Epidermal melanocyte (primary cell): ENCODE measurements around the gene ZBTB24.

ENCODE experiments used
- DNase-seq: peaks from one replicate; pipeline ENCODE4 v3.0.0; 2011; ENCODE audit warnings: low spot score; ENCODE audit not compliant: insufficient read length

The ZBTB24 gene

DNA sequence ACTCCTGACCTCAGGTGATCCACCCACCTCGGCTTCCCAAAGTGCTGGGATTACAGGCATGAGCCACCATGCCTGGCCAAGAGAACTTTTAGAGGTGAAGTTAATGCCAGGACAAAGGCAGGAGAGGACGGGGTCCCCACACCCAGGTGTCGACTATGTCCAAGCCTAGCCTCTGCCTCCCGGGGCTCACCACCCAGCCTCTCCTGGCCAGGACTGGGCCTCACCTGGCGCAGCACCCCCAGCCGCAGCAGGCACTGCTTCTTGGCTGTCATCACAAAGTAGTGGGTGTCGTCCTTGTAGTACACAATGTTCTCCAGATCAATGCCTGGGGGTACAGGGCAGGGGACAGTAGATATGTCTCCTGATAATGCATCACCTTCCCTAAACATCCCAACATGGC is 31.6 kb downstream of the ZBTB24 start:
- DNase-seq = no peak

- no peak for DNase-seq
Observed at GRCh38 chr6:109450801-109451200, 32.2 kb downstream of the ZBTB24 start.

DNA sequence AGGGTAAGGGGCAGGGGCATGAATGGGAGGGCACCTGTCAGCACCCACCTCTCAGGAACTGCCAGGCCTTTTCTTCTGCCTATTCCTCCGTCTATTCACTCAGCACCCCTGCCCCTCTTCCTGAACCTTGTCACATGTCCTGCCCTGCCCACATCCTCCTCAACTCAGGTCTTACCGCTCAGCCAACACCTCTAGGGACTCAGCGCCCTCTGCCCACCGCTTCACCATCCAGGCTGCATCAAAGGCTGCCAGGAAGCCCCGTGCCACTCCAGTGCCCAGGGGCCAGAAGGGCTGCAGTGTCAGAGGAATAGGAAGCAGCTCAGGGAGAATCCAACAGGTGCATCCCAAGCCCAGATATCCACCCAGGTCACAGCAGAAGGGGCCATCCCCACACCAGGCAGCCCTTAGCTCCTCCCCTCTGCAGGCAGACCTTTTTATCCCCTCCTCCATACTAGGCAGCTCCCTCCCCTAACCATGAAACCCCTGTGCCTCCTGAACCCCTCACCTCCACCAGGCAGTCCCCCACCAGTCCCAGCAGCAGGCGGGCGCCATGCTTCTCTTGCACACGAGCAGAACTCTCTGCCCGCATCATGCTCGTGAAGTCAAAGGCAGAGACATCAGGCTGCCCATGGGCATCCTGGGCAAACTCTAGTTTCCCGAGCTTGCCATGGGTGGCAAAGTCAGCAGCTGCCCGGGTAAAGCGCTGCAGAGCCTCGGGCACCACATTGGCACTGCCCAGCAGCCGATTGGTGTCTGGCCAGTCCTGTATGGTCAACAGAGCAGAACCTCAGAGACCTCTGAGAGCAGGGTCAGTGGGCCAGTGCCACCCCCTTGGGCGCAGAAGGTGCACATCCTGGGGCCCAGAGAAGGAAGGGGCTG is 33.0 kb downstream of the ZBTB24 start:
- DNase-seq = no peak

GRCh38 chr6:109449064-109449794 is 33.8 kb downstream of the ZBTB24 start:
- no peak for DNase-seq

DNA sequence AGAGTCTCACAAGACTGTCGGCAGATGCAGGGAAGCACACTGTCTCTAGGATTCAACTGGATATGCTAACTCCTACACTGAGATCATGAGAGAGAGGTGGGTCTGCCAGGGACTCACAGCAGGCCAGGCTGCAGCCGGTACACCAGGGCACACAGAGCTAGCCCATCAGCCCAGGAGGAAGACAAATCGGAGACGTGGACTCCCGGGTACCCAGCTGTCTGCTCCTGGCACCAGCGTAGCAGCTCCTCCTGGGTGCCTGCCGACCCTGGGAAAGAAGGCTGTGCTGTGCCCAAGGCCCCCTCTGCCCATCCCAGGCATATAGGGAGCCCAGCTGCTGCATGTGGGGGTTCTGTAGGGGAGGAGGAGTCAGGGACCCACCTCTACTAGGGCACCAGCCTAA is 34.4 kb downstream of the ZBTB24 start:
- no peak for DNase-seq

DNA sequence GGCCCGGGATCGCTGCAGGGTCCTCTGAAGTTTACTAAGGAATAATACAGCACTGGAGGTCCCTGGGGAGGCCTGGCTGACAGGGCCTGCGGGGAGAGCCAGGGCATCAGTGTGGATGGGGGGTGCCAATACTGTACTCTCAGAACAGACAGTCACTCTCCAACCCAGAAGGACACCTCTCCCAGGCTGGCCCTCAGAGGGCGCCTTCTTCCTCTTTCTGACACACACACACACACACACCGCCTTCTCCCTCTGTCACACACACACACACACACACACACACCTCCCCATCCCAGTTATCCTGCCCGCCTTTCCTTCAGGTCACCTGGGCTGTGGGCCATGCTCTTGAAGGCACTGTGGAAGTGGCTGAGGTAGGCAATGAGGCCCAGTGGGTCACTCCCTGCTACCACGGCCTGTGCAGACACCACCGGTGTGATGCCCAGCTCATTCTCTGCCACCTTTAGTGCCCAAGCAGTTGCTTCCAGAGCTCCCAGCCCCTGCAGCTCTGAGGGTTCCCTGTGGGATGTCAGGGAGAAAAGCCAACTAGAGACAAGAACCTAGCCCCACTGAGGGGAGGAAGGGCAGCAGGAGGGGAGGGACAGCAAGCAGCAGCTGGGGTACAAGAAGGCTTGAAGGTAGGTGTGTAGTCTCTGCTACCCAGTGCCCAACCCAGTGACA is 35.0 kb downstream of the ZBTB24 start:
- DNase-seq = no peak

DNA sequence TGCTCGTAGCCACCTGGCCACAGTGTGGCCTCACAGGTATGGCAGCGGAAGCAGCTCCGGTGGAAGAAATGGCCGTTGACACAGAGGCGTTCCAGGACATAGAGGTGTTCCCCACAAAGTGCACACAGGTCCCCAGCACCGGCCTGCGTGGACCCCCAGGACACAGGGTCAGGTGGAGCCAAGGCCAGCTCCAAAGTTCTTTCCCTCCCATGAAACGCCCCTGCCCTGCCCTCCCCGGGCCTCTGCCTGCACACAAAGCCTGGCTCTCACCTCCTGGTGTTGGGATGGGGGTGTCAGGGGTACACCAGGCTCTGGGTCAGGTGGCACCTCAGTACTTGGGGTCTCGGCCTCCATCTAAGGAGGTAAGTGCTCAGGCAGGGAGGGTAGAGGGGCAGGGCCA is 35.9 kb downstream of the ZBTB24 start:
- DNase-seq = no peak

GRCh38 chr6:109446541-109446940 is 36.5 kb downstream of the ZBTB24 start:
- no peak for DNase-seq

GRCh38 chr6:109446072-109446471 is 36.9 kb downstream of the ZBTB24 start:
- no peak for DNase-seq

- DNase-seq = no peak
Observed at GRCh38 chr6:109445382-109445781, 37.6 kb downstream of the ZBTB24 start.

DNA sequence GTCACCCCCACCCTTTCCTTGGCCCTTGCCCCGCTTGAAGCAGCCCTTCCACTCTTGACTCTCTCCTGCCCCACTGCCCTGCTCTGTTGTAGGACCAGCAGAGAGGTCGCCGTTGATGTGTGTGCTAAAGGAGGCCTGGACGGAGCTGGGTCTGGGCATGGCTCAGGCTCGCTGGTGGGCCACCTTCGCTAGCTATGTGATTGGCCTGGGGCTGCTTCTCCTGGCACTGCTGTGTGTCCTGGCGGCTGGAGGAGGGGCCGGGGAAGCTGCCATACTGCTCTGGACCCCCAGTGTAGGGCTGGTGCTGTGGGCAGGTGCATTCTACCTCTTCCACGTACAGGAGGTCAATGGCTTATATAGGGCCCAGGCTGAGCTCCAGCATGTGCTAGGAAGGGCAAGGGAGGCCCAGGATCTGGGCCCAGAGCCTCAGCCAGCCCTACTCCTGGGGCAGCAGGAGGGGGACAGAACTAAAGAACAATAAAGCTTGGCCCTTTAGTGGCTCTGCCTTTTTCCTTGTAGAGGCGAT is 39.5 kb downstream of the ZBTB24 start:
- DNase-seq = no peak

GRCh38 chr6:109442393-109442924 is 40.6 kb downstream of the ZBTB24 start:
- DNase-seq = no peak

GRCh38 chr6:109441069-109441816 is 41.8 kb downstream of the ZBTB24 start:
- DNase-seq = no peak

DNA sequence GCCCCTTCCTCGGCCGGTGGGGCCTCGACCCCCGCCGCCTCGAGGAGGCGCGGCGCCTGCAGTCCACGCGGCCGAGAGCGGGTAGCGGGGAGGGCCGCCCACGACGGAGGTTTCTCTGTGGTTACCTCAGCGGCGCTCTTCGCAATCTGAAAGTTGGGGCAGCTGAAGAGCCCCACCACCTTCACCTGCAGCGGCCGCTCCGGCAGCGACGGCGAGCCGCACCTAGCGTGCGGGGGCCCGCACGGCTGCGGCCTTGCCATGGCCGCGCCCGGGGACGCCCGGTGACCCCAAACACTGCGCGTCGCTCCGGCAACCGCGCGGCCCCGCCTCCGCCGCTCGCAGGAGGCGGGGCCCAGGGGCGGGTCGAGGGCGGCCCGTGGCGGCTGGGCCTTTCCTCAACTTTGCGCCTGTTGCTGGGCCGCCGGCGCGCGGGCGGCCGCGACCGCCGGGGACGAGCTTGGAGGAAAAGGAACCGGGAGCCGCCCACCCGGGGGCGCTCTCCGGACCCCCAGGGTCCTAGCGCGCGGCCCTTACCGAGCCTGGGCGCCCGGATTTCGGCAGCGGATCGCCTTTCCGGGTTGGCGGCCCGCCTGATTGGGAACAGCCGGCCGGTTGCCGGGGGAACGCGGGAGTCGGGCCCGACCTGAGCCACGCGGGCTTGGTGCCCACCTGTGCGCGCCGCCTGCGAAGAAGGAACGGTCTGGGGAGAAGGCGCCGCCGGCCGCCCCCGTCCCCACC is 42.5 kb downstream of the ZBTB24 start, which contains the start of the genes PPIL6 and SMPD2:
Gene PPIL6, minus strand, starts transcription at position 298 of the 738 bp plus-strand sequence. Its CDS starts 38 bp downstream, at position 260.
Gene SMPD2, plus strand, starts transcription at position 394 of the 738 bp plus-strand sequence. CDS start 398 bp downstream, outside the sequence.
- DNase-seq = peak; percentile 79

DNA sequence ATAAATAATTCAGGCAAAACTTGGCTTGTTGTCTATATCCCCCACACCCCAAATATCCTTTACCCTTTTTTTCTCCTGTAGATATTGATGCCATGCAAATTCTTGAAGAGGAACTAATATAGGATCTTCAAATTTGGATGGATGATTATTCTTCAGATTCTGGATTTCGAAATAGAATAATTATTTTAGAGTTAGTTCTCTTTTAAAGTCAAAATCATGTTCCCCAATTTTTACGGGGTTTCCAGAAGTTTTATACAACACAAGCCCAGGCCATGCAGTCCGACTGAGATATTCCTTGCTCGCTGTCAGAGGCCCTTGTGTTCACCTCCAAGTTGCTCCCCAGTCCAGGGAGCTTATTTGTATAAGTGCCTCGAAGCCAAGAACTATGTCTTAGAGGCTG is 47.0 kb downstream of the ZBTB24 start:
- DNase-seq = no peak

DNA sequence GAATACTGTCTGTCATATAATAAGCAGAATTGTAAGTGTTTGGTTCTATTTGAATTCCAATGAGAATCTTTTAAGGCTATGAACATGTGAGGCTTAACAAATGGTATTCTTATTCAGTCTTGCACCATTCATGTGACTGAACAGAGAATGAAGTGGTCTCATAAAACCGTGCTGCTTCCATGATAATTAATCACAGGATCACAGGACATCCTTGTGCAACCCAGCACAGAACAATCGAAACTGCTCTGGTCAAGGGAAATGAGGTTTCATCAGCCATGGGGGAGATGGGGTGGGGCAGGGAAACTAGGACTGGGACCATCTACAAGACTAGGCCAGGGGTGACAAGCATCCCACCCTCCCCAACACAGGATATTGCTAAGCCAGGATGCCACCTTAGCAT is 48.6 kb downstream of the ZBTB24 start:
- peak; percentile 51 for DNase-seq

DNA sequence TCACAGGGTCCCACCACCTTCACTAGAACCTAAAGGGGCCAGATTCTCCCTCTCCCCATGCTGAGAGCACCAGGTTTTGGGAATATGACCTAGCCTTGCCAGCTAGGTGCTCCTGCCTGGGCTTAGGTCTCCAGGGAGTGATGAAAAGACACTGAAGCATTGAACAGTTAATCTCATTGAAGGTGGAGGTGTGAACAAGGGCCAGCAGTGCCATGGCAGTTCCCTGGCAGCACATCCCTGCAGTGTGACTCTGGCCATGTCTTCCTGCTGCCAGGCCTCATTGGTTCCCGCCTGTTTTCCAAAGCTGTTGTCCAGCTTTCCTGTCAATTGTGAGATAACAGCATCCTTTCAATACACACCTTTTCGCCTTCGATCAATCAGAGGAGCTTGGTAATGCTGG is 53.5 kb downstream of the ZBTB24 start:
- DNase-seq = no peak

- no peak for DNase-seq
Observed at GRCh38 chr6:109428889-109429477, 54.0 kb downstream of the ZBTB24 start.

- DNase-seq = no peak
Observed at GRCh38 chr6:109424946-109425345, 58.1 kb downstream of the ZBTB24 start.

- no peak for DNase-seq
Observed at GRCh38 chr6:109421184-109421583, 61.8 kb downstream of the ZBTB24 start.
